ENCODE data around the gene TDRD12.
"Not testable (repeated sequence)": the region's sequence is repeated elsewhere in the genome, so short reads cannot be mapped to it uniquely, and the experiment has no call there.

GRCh38 chr19:32694851-32695250 is 24.7 kb upstream of the TDRD12 start:
- TF ChIP-seq CTCF, EZH2phosphoT487 (IDR thresholded peaks at IDR 0.05): not testable (repeated sequence)
